CD4-positive, alpha-beta T cell (primary cell): ENCODE data around the gene C10orf120. TPM values are rescaled to one million over a fixed set of nuclear protein-coding genes. Genes with fewer than 3 reads are reported as not detected.

ENCODE experiments used
- ATAC-seq: fragments of 200-7000 bp; cut with Tn5 transposase; one replicate; pipeline ENCODE4 v1.10.0; 2022; ENCODE audit warnings: mild to moderate bottlenecking; ENCODE audit not compliant: poor library complexity
- CTCF ChIA-PET: fragments of 350-600 bp; sonication (Branson Sonifier 250); formaldehyde crosslinking; loops from one replicate; lab custom pipeline; 2021; ENCODE audit warnings: antibody characterized with exemption, inconsistent platforms; lab: Charles Lee
- POLR2A ChIA-PET: fragments of 350-600 bp; sonication (Branson Sonifier 250); formaldehyde crosslinking; loops from one replicate; lab custom pipeline; 2021; ENCODE audit warnings: antibody characterized with exemption, inconsistent platforms; lab: Charles Lee
- DNase-seq, 14 experiments: peaks; one replicate each; pipeline ENCODE4 v3.0.0-alpha.2; 2013 to 2020; ENCODE audit warnings: mixed read lengths in 2 of 14
- H3K27ac ChIP-seq, 2 donors: one replicate each; pipeline versions ENCODE4 v1.5.1 to v1.7.0; 2013; ENCODE audit warnings: low read length in 2 of 2, low read depth in 1 of 2, mild to moderate bottlenecking in 1 of 2
- H3K27me3 ChIP-seq, 2 experiments: 1 replicate in 1 of 2; 2 replicates in 1 of 2; pipeline versions ENCODE4 v1.6.1 to v1.7.0; 2013; ENCODE audit warnings: low read length in 2 of 2, control low read depth in 1 of 2, mild to moderate bottlenecking in 1 of 2, moderate library complexity in 1 of 2; ENCODE audit not compliant: insufficient read depth in 2 of 2, control insufficient read depth in 1 of 2
- H3K36me3 ChIP-seq: one replicate; pipeline ENCODE4 v1.6.1; 2013; ENCODE audit warnings: low read length, control low read depth; ENCODE audit not compliant: insufficient read depth
- H3K4me1 ChIP-seq: one replicate; pipeline ENCODE4 v1.6.1; 2013; ENCODE audit warnings: low read length, control low read depth; ENCODE audit not compliant: insufficient read depth
- H3K4me3 ChIP-seq: one replicate; pipeline ENCODE4 v1.5.1; 2013; ENCODE audit warnings: mild to moderate bottlenecking, low read length, moderate library complexity
- H3K9me3 ChIP-seq, 2 experiments: 1 replicate in 1 of 2; 2 replicates in 1 of 2; pipeline versions ENCODE4 v1.6.1 to v1.7.0; 2013; ENCODE audit warnings: low read length in 2 of 2, mild to moderate bottlenecking in 2 of 2, control low read depth in 1 of 2, moderate library complexity in 1 of 2; ENCODE audit not compliant: control insufficient read depth in 1 of 2, insufficient read depth in 1 of 2
- H3K27ac Mint-ChIP-seq: one replicate; pipeline ENCODE4 v1.8.0; 2020; ENCODE audit warnings: mixed read lengths
- H3K27me3 Mint-ChIP-seq: one replicate; pipeline ENCODE4 v1.8.0; 2021; ENCODE audit warnings: mixed read lengths
- H3K36me3 Mint-ChIP-seq: one replicate; pipeline ENCODE4 v1.8.0; 2021; ENCODE audit warnings: low read depth, mixed read lengths
- H3K4me1 Mint-ChIP-seq: one replicate; pipeline ENCODE4 v1.8.0; 2021; ENCODE audit warnings: low read depth, mixed read lengths
- H3K4me3 Mint-ChIP-seq: one replicate; pipeline ENCODE4 v1.8.0; 2020; ENCODE audit warnings: mild to moderate bottlenecking, mixed read lengths
- H3K9me3 Mint-ChIP-seq: one replicate; pipeline ENCODE4 v1.8.0; 2020; ENCODE audit warnings: mixed read lengths
- CTCF ChIP-seq: fragments of 200-600 bp; IDR thresholded peaks from one replicate; pipeline ENCODE4 v1.8.0; 2022; ENCODE audit warnings: antibody characterized with exemption, mild to moderate bottlenecking
- intact Hi-C, 2 experiments: fragments of 100-400 bp; cut with DNase I in 1 of 2; cut with micrococcal nuclease in 1 of 2; formaldehyde crosslinking; loops; one replicate each; pipeline versions ENCODE4 v1.15.1 to v1.9.0; 2023 to 2025; cut with DNase I, micrococcal nuclease
- total RNA-seq, 174 experiments: library from RNA in 2 of 174; stranded (reverse) in 2 of 174; gene quantifications; one replicate each; pipeline ENCODE4 v1.2.3 and lab custom pipeline; 2021 to 2026

The C10orf120 gene
- total RNA-seq, 2 experiments from 2014 or later: not detected

GRCh38 chr10:122673731-122674130, 25.9 kb downstream of the C10orf120 start:
- intact Hi-C loops: no loop called here

GRCh38 chr10:122673269-122673668, 26.4 kb downstream of the C10orf120 start:
- no peak for TF ChIP-seq CTCF
- no peak for ATAC-seq
- Histone ChIP-seq H3K9me3 (peaks cover 0 to 3% of the 10 kb centered on the region in 2 experiments), H3K27me3 (peaks cover 7 to 9% of the 10 kb centered on the region in 2 experiments), H3K36me3 (no peaks in the 10 kb centered on the region), H3K27ac (no peak overlapping the region), H3K4me1 (no peaks in the 10 kb centered on the region), H3K4me3 (no peak overlapping the region)
- Mint-ChIP-seq H3K9me3 (no peaks in the 10 kb centered on the region), H3K4me1 (no peaks in the 10 kb centered on the region), H3K27me3 (peaks cover 44% of the 10 kb centered on the region), H3K27ac (no peak overlapping the region), H3K4me3 (no peak overlapping the region), H3K36me3 (no peaks in the 10 kb centered on the region)
- intact Hi-C loops: no loop called here
- DNase-seq: no peak
- ChIA-PET POLR2A (no interaction called here), CTCF (no interaction called here)

More at GRCh38 chr10:122673731-122674130, 25.9 kb downstream of the C10orf120 start:
- no peak overlapping the region for H3K27ac Mint-ChIP-seq
- H3K27me3 ChIP-seq: peaks cover 10 to 12% of the 10 kb centered on the region in 2 experiments
- H3K27me3 Mint-ChIP-seq: peaks cover 47% of the 10 kb centered on the region
- ATAC-seq (no peak), DNase-seq (no peak)
- H3K4me3 ChIP-seq: no peak overlapping the region
- no peak overlapping the region for H3K4me3 Mint-ChIP-seq
- H3K36me3 Mint-ChIP-seq: no peaks in the 10 kb centered on the region
- no peaks in the 10 kb centered on the region for H3K36me3 ChIP-seq
- no peaks in the 10 kb centered on the region for H3K9me3 Mint-ChIP-seq
- no peak overlapping the region for H3K27ac ChIP-seq
- H3K4me1 ChIP-seq: no peaks in the 10 kb centered on the region
- POLR2A ChIA-PET: no interaction called here
- peaks cover 0 to 3% of the 10 kb centered on the region in 2 experiments for H3K9me3 ChIP-seq
- TF ChIP-seq CTCF: no peak
- CTCF ChIA-PET: no interaction called here
- no peaks in the 10 kb centered on the region for H3K4me1 Mint-ChIP-seq

GRCh38 chr10:122672655-122673054, 27.0 kb downstream of the C10orf120 start:
- no peak for DNase-seq
- ChIA-PET POLR2A (no interaction called here), CTCF (no interaction called here)
- intact Hi-C loops: no loop called here
- ATAC-seq: no peak
- H3K4me3 ChIP-seq: no peak overlapping the region
- TF ChIP-seq CTCF: no peak
- H3K9me3 Mint-ChIP-seq: no peaks in the 10 kb centered on the region
- peaks cover 1 to 4% of the 10 kb centered on the region in 2 experiments for H3K27me3 ChIP-seq
- H3K27me3 Mint-ChIP-seq: peaks cover 46% of the 10 kb centered on the region
- H3K4me1 Mint-ChIP-seq: no peaks in the 10 kb centered on the region
- H3K27ac Mint-ChIP-seq: no peak overlapping the region
- H3K27ac ChIP-seq: no peak overlapping the region
- H3K4me1 ChIP-seq: no peaks in the 10 kb centered on the region
- no peaks in the 10 kb centered on the region for H3K36me3 Mint-ChIP-seq
- no peak overlapping the region for H3K4me3 Mint-ChIP-seq
- H3K36me3 ChIP-seq: no peaks in the 10 kb centered on the region
- H3K9me3 ChIP-seq: peaks cover 0 to 3% of the 10 kb centered on the region in 2 experiments
